ENCODE data around the gene LRRTM4.
"Not testable (repeated sequence)": the region's sequence is repeated elsewhere in the genome, so short reads cannot be mapped to it uniquely, and the experiment has no call there.

LRRTM4 gene

GRCh38 chr2:77087987-77088414, 434.2 kb downstream of the LRRTM4 start:
- Mint-ChIP-seq H3K27me3 (peaks cover 17 to 18% of the 10 kb centered on the region in 2 donors), H3K4me3 (no peak overlapping the region), H3K27ac (no peak overlapping the region), H3K4me1 (no peaks in the 10 kb centered on the region), H3K36me3 (no peaks in the 10 kb centered on the region), H3K9me3 (peaks cover 8% of the 10 kb centered on the region in 2 donors)
- ATAC-seq (replicated peaks) (no peak), DNase-seq (no peak)

GRCh38 chr2:77086478-77086877, 435.7 kb downstream of the LRRTM4 start:
- Mint-ChIP-seq H3K36me3 (no peaks in the 10 kb centered on the region), H3K4me3 (no peak overlapping the region), H3K4me1 (no peaks in the 10 kb centered on the region), H3K9me3 (peaks cover 0 to 3% of the 10 kb centered on the region in 2 donors), H3K27ac (no peak overlapping the region), H3K27me3 (peaks cover 17 to 18% of the 10 kb centered on the region in 2 donors)
- ATAC-seq (replicated peaks) (no peak), DNase-seq (no peak)

- Mint-ChIP-seq H3K9me3 (peaks cover 0 to 3% of the 10 kb centered on the region in 2 donors), H3K27me3 (peaks cover 17 to 18% of the 10 kb centered on the region in 2 donors), H3K4me3 (no peak overlapping the region), H3K4me1 (no peaks in the 10 kb centered on the region), H3K36me3 (no peaks in the 10 kb centered on the region), H3K27ac (no peak overlapping the region)
- DNase-seq (no peak), ATAC-seq (replicated peaks) (no peak)
Observed at GRCh38 chr2:77086051-77086450, 436.1 kb downstream of the LRRTM4 start.

GRCh38 chr2:77085561-77085960, 436.6 kb downstream of the LRRTM4 start:
- Mint-ChIP-seq H3K36me3 (no peaks in the 10 kb centered on the region), H3K4me3 (no peak overlapping the region), H3K27me3 (peaks cover 17 to 18% of the 10 kb centered on the region in 2 donors), H3K4me1 (no peaks in the 10 kb centered on the region), H3K27ac (no peak overlapping the region), H3K9me3 (peaks cover 0 to 3% of the 10 kb centered on the region in 2 donors)
- ATAC-seq (replicated peaks) (no peak), DNase-seq (no peak)

- Mint-ChIP-seq H3K4me1 (no peaks in the 10 kb centered on the region), H3K36me3 (no peaks in the 10 kb centered on the region), H3K27ac (no peak overlapping the region), H3K4me3 (no peak overlapping the region), H3K9me3 (peaks cover 0 to 4% of the 10 kb centered on the region in 2 donors), H3K27me3 (no peaks in the 10 kb centered on the region)
- DNase-seq (no peak), ATAC-seq (replicated peaks) (no peak)
Observed at GRCh38 chr2:77081597-77081996, 440.6 kb downstream of the LRRTM4 start.

GRCh38 chr2:77064324-77064723, 457.9 kb downstream of the LRRTM4 start:
- H3K4me1 Mint-ChIP-seq, result no peaks in the 10 kb centered on the region
- H3K27me3 Mint-ChIP-seq, result no peaks in the 10 kb centered on the region

GRCh38 chr2:77054938-77055337, 467.2 kb downstream of the LRRTM4 start:
- ATAC-seq (replicated peaks) (no peak), DNase-seq (no peak)
- Mint-ChIP-seq H3K27ac (no peak overlapping the region), H3K27me3 (no peaks in the 10 kb centered on the region), H3K36me3 (no peaks in the 10 kb centered on the region), H3K4me3 (no peak overlapping the region), H3K9me3 (peaks cover 0 to 3% of the 10 kb centered on the region in 2 donors), H3K4me1 (no peaks in the 10 kb centered on the region)

More at GRCh38 chr2:77064324-77064723, 457.9 kb downstream of the LRRTM4 start:
- Mint-ChIP-seq H3K27ac (no peak overlapping the region), H3K4me3 (no peak overlapping the region), H3K36me3 (no peaks in the 10 kb centered on the region), H3K9me3 (peaks cover 0 to 2% of the 10 kb centered on the region in 2 donors)
- no peak for ATAC-seq (replicated peaks)
- no peak for DNase-seq

- Mint-ChIP-seq H3K4me1 (no peaks in the 10 kb centered on the region), H3K27me3 (no peaks in the 10 kb centered on the region), H3K36me3 (no peaks in the 10 kb centered on the region), H3K4me3 (no peak overlapping the region), H3K27ac (no peak overlapping the region), H3K9me3 (peaks cover 0 to 10% of the 10 kb centered on the region in 2 donors)
- no peak for ATAC-seq (replicated peaks)
- DNase-seq, result no peak
Observed at GRCh38 chr2:77046339-77046738, 475.8 kb downstream of the LRRTM4 start.

GRCh38 chr2:77045456-77045855, 476.7 kb downstream of the LRRTM4 start:
- not testable (repeated sequence) for H3K36me3 Mint-ChIP-seq; H3K4me3 Mint-ChIP-seq; H3K4me1 Mint-ChIP-seq; H3K27me3 Mint-ChIP-seq; ATAC-seq (replicated peaks); H3K9me3 Mint-ChIP-seq; DNase-seq; H3K27ac Mint-ChIP-seq

GRCh38 chr2:77034445-77034844, 487.7 kb downstream of the LRRTM4 start:
- Mint-ChIP-seq H3K9me3 (no peaks in the 10 kb centered on the region), H3K27me3 (no peaks in the 10 kb centered on the region), H3K4me3 (no peak overlapping the region), H3K36me3 (no peaks in the 10 kb centered on the region), H3K27ac (no peak overlapping the region), H3K4me1 (no peaks in the 10 kb centered on the region)
- ATAC-seq (replicated peaks) (no peak), DNase-seq (no peak)

- not testable (repeated sequence) for H3K27me3 Mint-ChIP-seq; H3K36me3 Mint-ChIP-seq; ATAC-seq (replicated peaks); H3K27ac Mint-ChIP-seq; H3K4me3 Mint-ChIP-seq; H3K9me3 Mint-ChIP-seq; H3K4me1 Mint-ChIP-seq; DNase-seq
Observed at GRCh38 chr2:77029237-77029636, 492.9 kb downstream of the LRRTM4 start.

GRCh38 chr2:77028032-77028600, 494.1 kb downstream of the LRRTM4 start:
- DNase-seq (no peak), ATAC-seq (replicated peaks) (no peak)
- Mint-ChIP-seq H3K36me3 (no peaks in the 10 kb centered on the region), H3K27me3 (no peaks in the 10 kb centered on the region), H3K27ac (no peak overlapping the region), H3K9me3 (peaks cover 4% of the 10 kb centered on the region in 2 donors), H3K4me3 (no peak overlapping the region), H3K4me1 (no peaks in the 10 kb centered on the region)

- H3K4me3 Mint-ChIP-seq, result no peak overlapping the region
- ATAC-seq (replicated peaks), result no peak
- no peak for DNase-seq
- peaks cover 11% of the 10 kb centered on the region in 2 donors for H3K9me3 Mint-ChIP-seq
- no peak overlapping the region for H3K27ac Mint-ChIP-seq
- no peaks in the 10 kb centered on the region for H3K27me3 Mint-ChIP-seq
- no peaks in the 10 kb centered on the region for H3K4me1 Mint-ChIP-seq
- no peaks in the 10 kb centered on the region for H3K36me3 Mint-ChIP-seq
Observed at GRCh38 chr2:77025714-77026113, 496.5 kb downstream of the LRRTM4 start.

- ATAC-seq (replicated peaks) (no peak), DNase-seq (no peak)
- no peaks in the 10 kb centered on the region for H3K36me3 Mint-ChIP-seq
- H3K27ac Mint-ChIP-seq, result no peak overlapping the region
- H3K4me1 Mint-ChIP-seq, result no peaks in the 10 kb centered on the region
- peaks cover 11% of the 10 kb centered on the region in 2 donors for H3K9me3 Mint-ChIP-seq
- H3K4me3 Mint-ChIP-seq, result no peak overlapping the region
- H3K27me3 Mint-ChIP-seq, result no peaks in the 10 kb centered on the region
Observed at GRCh38 chr2:77021161-77021560, 501.0 kb downstream of the LRRTM4 start.

- Mint-ChIP-seq H3K27ac (no peak overlapping the region), H3K4me1 (no peaks in the 10 kb centered on the region), H3K27me3 (no peaks in the 10 kb centered on the region), H3K4me3 (no peak overlapping the region), H3K9me3 (peaks cover 6 to 9% of the 10 kb centered on the region in 2 donors), H3K36me3 (no peaks in the 10 kb centered on the region)
- ATAC-seq (replicated peaks), result no peak
- DNase-seq, result no peak
Observed at GRCh38 chr2:77018219-77018618, 504.0 kb downstream of the LRRTM4 start.

- H3K27me3 Mint-ChIP-seq, result no peaks in the 10 kb centered on the region
- H3K27ac Mint-ChIP-seq, result no peak overlapping the region
- H3K4me1 Mint-ChIP-seq, result no peaks in the 10 kb centered on the region
- DNase-seq (no peak), ATAC-seq (replicated peaks) (no peak)
- peaks cover 2 to 6% of the 10 kb centered on the region in 2 donors for H3K9me3 Mint-ChIP-seq
- H3K4me3 Mint-ChIP-seq, result no peak overlapping the region
- no peaks in the 10 kb centered on the region for H3K36me3 Mint-ChIP-seq
Observed at GRCh38 chr2:77017355-77017745, 504.8 kb downstream of the LRRTM4 start.
